Liver (tissue), 9 donors: ENCODE data around the gene LHFPL2. TPM values are rescaled to one million over a fixed set of nuclear protein-coding genes. Genes with fewer than 3 reads are reported as not detected.
A peak's percentile ranks its signal among the peaks of the same experiment; 100 is the strongest.

Experiments
- DNase-seq: peaks from one replicate; pipeline ENCODE4 v3.0.0-alpha.2; 2017; ENCODE audit warnings: low spot score
- H3K27ac ChIP-seq, 2 donors: one replicate each; pipeline ENCODE4 v1.7.0; 2013; ENCODE audit warnings: inconsistent platforms in 2 of 2, low read length in 2 of 2, control low read depth in 1 of 2, low read depth in 1 of 2, mild to moderate bottlenecking in 1 of 2
- H3K27me3 ChIP-seq, 4 donors: one replicate each; pipeline versions ENCODE4 v1.6.1 to v1.7.0; 2013; ENCODE audit warnings: low read length in 3 of 4, inconsistent platforms in 1 of 4, mild to moderate bottlenecking in 1 of 4, moderate library complexity in 1 of 4; ENCODE audit not compliant: control insufficient read depth in 4 of 4, insufficient read depth in 4 of 4
- H3K36me3 ChIP-seq, 4 donors: one replicate each; pipeline versions ENCODE4 v1.6.1 to v1.7.0; 2013; ENCODE audit warnings: low read length in 3 of 4, mild to moderate bottlenecking in 3 of 4, low read depth in 1 of 4, moderate library complexity in 1 of 4; ENCODE audit not compliant: control insufficient read depth in 4 of 4, insufficient read depth in 3 of 4
- H3K4me1 ChIP-seq, 4 donors: one replicate each; pipeline versions ENCODE4 v1.6.1 to v1.7.0; 2013; ENCODE audit warnings: low read length in 3 of 4, mild to moderate bottlenecking in 3 of 4, moderate library complexity in 1 of 4; ENCODE audit not compliant: control insufficient read depth in 4 of 4, insufficient read depth in 4 of 4
- H3K4me3 ChIP-seq, 3 donors: one replicate each; pipeline versions ENCODE4 v1.6.1 to v1.7.0; 2013; ENCODE audit warnings: low read length in 3 of 3, control low read depth in 1 of 3, low read depth in 1 of 3, mild to moderate bottlenecking in 1 of 3
- H3K9ac ChIP-seq, 2 donors: one replicate each; pipeline ENCODE4 v1.7.0; 2013; ENCODE audit warnings: low read length in 2 of 2, mild to moderate bottlenecking in 2 of 2, moderate library complexity in 2 of 2, control low read depth in 1 of 2, low read depth in 1 of 2
- H3K9me3 ChIP-seq, 4 donors: one replicate each; pipeline versions ENCODE4 v1.6.1 to v1.7.0; 2013; ENCODE audit warnings: low read length in 3 of 4; ENCODE audit not compliant: control insufficient read depth in 4 of 4
- ATF3 ChIP-seq: IDR thresholded peaks from 2 replicates; pipeline ENCODE4 v1.6.1; 2016; ENCODE audit warnings: antibody characterized with exemption
- CTCF ChIP-seq: fragments of 150-350 bp; IDR thresholded peaks from 2 replicates; pipeline ENCODE4 v1.5.1; 2017; ENCODE audit warnings: improper control_type of control experiment, low read depth, low read length; ENCODE audit not compliant: missing input control
- EGR1 ChIP-seq, 2 donors: IDR thresholded peaks; 2 replicates each; pipeline ENCODE4 v1.6.1; 2016 to 2018; ENCODE audit warnings: antibody characterized with exemption in 2 of 2, low read depth in 2 of 2
- FOXA1 ChIP-seq: IDR thresholded peaks from 2 replicates; pipeline ENCODE4 v1.6.1; 2016; ENCODE audit warnings: antibody characterized with exemption
- FOXA2 ChIP-seq: IDR thresholded peaks from 2 replicates; pipeline ENCODE4 v1.6.1; 2016; ENCODE audit warnings: antibody characterized with exemption
- GABPA ChIP-seq, 2 donors: IDR thresholded peaks in 1 of 2; conservative IDR thresholded peaks in 1 of 2; 2 replicates each; pipeline ENCODE4 v1.6.1; 2016; ENCODE audit warnings: antibody characterized with exemption in 2 of 2, mild to moderate bottlenecking in 1 of 2, moderate library complexity in 1 of 2
- HNF4A ChIP-seq, 2 donors: conservative IDR thresholded peaks; 2 replicates each; pipeline ENCODE4 v1.6.1; 2016; ENCODE audit warnings: antibody characterized with exemption in 2 of 2, mild to moderate bottlenecking in 2 of 2
- HNF4G ChIP-seq: IDR thresholded peaks from 2 replicates; pipeline ENCODE4 v1.6.1; 2016; ENCODE audit warnings: antibody characterized with exemption
- JUND ChIP-seq, 2 donors: IDR thresholded peaks; 2 replicates each; pipeline ENCODE4 v1.6.1; 2016; ENCODE audit warnings: antibody characterized with exemption in 2 of 2
- MAX ChIP-seq: IDR thresholded peaks from 2 replicates; pipeline ENCODE4 v1.6.1; 2016; ENCODE audit warnings: antibody characterized with exemption
- NR2F2 ChIP-seq: IDR thresholded peaks from 2 replicates; pipeline ENCODE4 v1.6.1; 2016; ENCODE audit warnings: antibody characterized with exemption
- RAD21 ChIP-seq, 2 donors: IDR thresholded peaks; 2 replicates each; pipeline ENCODE4 v1.6.1; 2016; ENCODE audit warnings: antibody characterized with exemption in 2 of 2, mild to moderate bottlenecking in 2 of 2
- RXRA ChIP-seq, 2 donors: IDR thresholded peaks; 2 replicates each; pipeline ENCODE4 v1.6.1; 2017 to 2018; ENCODE audit warnings: antibody characterized with exemption in 2 of 2, mild to moderate bottlenecking in 1 of 2
- SP1 ChIP-seq: IDR thresholded peaks from 2 replicates; pipeline ENCODE4 v1.6.1; 2018; ENCODE audit warnings: antibody characterized with exemption, mild to moderate bottlenecking
- TAF1 ChIP-seq: conservative IDR thresholded peaks from 2 replicates; pipeline ENCODE4 v1.6.1; 2016; ENCODE audit warnings: antibody characterized with exemption, mild to moderate bottlenecking
- YY1 ChIP-seq: IDR thresholded peaks from 2 replicates; pipeline ENCODE4 v1.6.1; 2016; ENCODE audit warnings: antibody characterized with exemption, mild to moderate bottlenecking
- whole genome bisulfite sequencing: extraction: QIAGEN DNeasy Blood & Tissue Kit; methylation state at CpG from one replicate; pipeline ENCODE4 v1.1.7; 2013; 5-methylcytosine and 5-hydroxymethylcytosine counted together
- polyA plus RNA-seq, 2 donors: library from polyadenylated mRNA; stranded (reverse) in 1 of 2; unstranded in 1 of 2; fragments of 200-250 nt in 1 of 2; fragments of >200 nt in 1 of 2; fragmentation: Nextera tagmentation in 1 of 2; extraction: Ambion mirVana in 1 of 2; gene quantifications; one replicate each; pipeline versions ENCODE4 v1.2.1 to v1.2.3, GENCODE V29; 2013 to 2015
- total RNA-seq, 2 donors: library from RNA; depleted of rRNA; stranded (reverse); fragments of >200 nt; gene quantifications; one replicate each; pipeline ENCODE4 v1.2.3, GENCODE V29; 2014
- TF ChIP-seq, protein P1 (sequence below): IDR thresholded peaks from 2 replicates; pipeline ENCODE4 v1.6.1; 2016; ENCODE audit warnings: antibody characterized with exemption, mild to moderate bottlenecking
- TF ChIP-seq, protein P2 (sequence below): IDR thresholded peaks from 2 replicates; pipeline ENCODE4 v1.6.1; 2016; ENCODE audit warnings: antibody characterized with exemption
- donor health status: healthy.
- donor health status: healthy.
- donor health status: healthy.
- donor health status: healthy.
- donor health status: healthy.

LHFPL2 gene
- total and polyA plus RNA-seq, 4 donors, result 1.6 to 9.4 (median 5.6) TPM

DNA sequence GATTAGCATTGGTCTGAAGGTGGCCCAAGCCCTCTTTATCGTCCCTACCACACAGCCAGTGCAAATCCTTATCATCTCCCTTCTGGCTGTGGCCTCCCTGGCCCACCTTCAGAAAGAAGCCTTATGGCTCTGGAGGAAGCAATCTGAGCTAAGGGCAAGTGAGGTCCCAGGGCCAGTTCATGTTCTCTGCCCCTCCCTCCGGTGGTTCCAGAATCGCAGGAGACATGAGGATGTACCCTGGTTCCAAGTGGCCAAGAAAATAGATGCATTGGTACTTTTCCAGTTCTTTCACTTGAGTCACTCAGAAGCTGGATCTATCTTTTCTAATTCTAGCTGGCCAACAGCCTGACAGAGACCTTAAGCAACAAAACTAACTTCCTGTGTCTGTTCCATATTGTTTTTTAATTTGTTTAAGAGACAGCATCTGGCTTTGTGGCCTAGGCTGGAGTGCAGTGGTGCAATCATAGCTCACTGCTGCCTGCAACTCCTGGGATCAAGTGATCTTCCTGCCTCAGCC lies 60.7 kb downstream of the LHFPL2 start:
- TF ChIP-seq HNF4A (conservative IDR thresholded peaks at IDR 0.05), result no peak
- TF ChIP-seq MAX, result no peak
- TF ChIP-seq JUND (IDR thresholded peaks at IDR 0.05), result no peak
- TF ChIP-seq RXRA (IDR thresholded peaks at IDR 0.05), result no peak
- no peak for TF ChIP-seq YY1
- WGBS, result 81% methylated on average over 3 of the region's 3 CpGs
- no peak overlapping the region for H3K9ac ChIP-seq
- H3K27ac ChIP-seq, result no peak overlapping the region
- no peaks in the 10 kb centered on the region for H3K36me3 ChIP-seq
- H3K4me1 ChIP-seq, result no peaks in the 10 kb centered on the region
- H3K9me3 ChIP-seq, result no peaks in the 10 kb centered on the region
- H3K4me3 ChIP-seq, result no peak overlapping the region
- peak; percentile 63 for DNase-seq
- H3K27me3 ChIP-seq, result no peaks in the 10 kb centered on the region

DNA sequence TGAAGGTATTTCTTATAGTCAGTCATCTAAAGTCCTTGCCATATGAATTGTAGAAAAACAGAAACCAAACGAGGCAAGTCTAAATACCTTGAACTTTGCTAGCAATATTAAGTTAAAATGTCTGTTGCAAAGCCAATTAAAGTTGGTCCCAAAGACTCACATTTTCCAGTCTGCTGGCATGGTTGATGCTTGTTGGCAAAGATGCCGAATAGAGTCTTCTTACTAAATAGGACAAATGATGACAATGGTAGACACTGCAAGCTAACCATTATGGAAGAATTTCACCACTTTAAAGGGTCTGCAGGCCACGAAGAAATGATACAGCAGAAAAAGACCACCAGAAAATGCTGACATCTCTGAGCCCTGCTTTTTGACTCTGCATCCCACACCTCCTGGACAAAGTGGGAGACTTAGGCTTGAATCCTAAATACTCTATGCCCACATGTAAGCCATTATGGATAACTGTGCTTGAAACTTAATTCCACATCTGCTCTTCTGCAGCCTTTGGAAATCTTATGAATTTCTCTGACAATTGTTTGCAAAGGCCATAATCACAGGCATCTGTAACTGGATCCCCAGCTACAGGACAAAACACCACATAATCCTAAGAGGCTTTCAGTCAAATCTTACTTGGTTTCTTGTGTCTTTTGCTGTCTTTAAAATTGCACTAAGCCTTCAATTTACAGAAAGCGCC lies 61.3 kb downstream of the LHFPL2 start:
- TF ChIP-seq GABPA (IDR thresholded peaks at IDR 0.05 in 1 of 2, conservative IDR thresholded peaks at IDR 0.05 in 1 of 2) (no peak), EGR1 (IDR thresholded peaks at IDR 0.05; ENCODE audit: low read depth in 2 of 2) (no peak), CTCF (no peak), RXRA (IDR thresholded peaks at IDR 0.05) (no peak), JUND (IDR thresholded peaks at IDR 0.05) (no peak), RAD21 (IDR thresholded peaks at IDR 0.05) (no peak), SP1 (no peak), ATF3 (no peak), YY1 (no peak), HNF4G (no peak), FOXA1 (no peak), NR2F2 (no peak), FOXA2 (no peak), MAX (no peak), TAF1 (no peak), HNF4A (conservative IDR thresholded peaks at IDR 0.05) (no peak)
- TF ChIP-seq, protein P1, sequence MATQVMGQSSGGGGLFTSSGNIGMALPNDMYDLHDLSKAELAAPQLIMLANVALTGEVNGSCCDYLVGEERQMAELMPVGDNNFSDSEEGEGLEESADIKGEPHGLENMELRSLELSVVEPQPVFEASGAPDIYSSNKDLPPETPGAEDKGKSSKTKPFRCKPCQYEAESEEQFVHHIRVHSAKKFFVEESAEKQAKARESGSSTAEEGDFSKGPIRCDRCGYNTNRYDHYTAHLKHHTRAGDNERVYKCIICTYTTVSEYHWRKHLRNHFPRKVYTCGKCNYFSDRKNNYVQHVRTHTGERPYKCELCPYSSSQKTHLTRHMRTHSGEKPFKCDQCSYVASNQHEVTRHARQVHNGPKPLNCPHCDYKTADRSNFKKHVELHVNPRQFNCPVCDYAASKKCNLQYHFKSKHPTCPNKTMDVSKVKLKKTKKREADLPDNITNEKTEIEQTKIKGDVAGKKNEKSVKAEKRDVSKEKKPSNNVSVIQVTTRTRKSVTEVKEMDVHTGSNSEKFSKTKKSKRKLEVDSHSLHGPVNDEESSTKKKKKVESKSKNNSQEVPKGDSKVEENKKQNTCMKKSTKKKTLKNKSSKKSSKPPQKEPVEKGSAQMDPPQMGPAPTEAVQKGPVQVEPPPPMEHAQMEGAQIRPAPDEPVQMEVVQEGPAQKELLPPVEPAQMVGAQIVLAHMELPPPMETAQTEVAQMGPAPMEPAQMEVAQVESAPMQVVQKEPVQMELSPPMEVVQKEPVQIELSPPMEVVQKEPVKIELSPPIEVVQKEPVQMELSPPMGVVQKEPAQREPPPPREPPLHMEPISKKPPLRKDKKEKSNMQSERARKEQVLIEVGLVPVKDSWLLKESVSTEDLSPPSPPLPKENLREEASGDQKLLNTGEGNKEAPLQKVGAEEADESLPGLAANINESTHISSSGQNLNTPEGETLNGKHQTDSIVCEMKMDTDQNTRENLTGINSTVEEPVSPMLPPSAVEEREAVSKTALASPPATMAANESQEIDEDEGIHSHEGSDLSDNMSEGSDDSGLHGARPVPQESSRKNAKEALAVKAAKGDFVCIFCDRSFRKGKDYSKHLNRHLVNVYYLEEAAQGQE, result no peak
- TF ChIP-seq, protein P2, sequence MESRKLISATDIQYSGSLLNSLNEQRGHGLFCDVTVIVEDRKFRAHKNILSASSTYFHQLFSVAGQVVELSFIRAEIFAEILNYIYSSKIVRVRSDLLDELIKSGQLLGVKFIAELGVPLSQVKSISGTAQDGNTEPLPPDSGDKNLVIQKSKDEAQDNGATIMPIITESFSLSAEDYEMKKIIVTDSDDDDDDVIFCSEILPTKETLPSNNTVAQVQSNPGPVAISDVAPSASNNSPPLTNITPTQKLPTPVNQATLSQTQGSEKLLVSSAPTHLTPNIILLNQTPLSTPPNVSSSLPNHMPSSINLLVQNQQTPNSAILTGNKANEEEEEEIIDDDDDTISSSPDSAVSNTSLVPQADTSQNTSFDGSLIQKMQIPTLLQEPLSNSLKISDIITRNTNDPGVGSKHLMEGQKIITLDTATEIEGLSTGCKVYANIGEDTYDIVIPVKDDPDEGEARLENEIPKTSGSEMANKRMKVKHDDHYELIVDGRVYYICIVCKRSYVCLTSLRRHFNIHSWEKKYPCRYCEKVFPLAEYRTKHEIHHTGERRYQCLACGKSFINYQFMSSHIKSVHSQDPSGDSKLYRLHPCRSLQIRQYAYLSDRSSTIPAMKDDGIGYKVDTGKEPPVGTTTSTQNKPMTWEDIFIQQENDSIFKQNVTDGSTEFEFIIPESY, result no peak
- 91% methylated on average over 4 of the region's 4 CpGs for WGBS
- no peak overlapping the region for H3K27ac ChIP-seq

More for the DNA sequence above, 61.3 kb downstream of the LHFPL2 start:
- Histone ChIP-seq H3K9ac (no peak overlapping the region), H3K4me3 (no peak overlapping the region), H3K27me3 (no peaks in the 10 kb centered on the region), H3K9me3 (no peaks in the 10 kb centered on the region), H3K4me1 (no peaks in the 10 kb centered on the region), H3K36me3 (no peaks in the 10 kb centered on the region)
- no peak for DNase-seq
